Ishikawa (cell line): ENCODE results near the gene PARK7.

Experiments used
- CEBPB ChIP-seq: IDR thresholded peaks from 2 replicates; pipeline ENCODE4 v1.6.1; 2012
- EP300 ChIP-seq: IDR thresholded peaks from 2 replicates; pipeline ENCODE4 v1.6.1; 2012; ENCODE audit warnings: borderline replicate concordance
- RAD21 ChIP-seq: IDR thresholded peaks from 2 replicates; pipeline ENCODE4 v1.6.1; 2012; ENCODE audit warnings: low read depth
- TAF1 ChIP-seq: IDR thresholded peaks from 2 replicates; pipeline ENCODE4 v1.6.1; 2012; ENCODE audit warnings: low read depth, mild to moderate bottlenecking
- TCF12 ChIP-seq: IDR thresholded peaks from 2 replicates; pipeline ENCODE4 v1.6.1; 2012; ENCODE audit warnings: low read depth
- TEAD4 ChIP-seq: IDR thresholded peaks from 2 replicates; pipeline ENCODE4 v1.6.1; 2012
- YY1 ChIP-seq: IDR thresholded peaks from 2 replicates; pipeline ENCODE4 v1.6.1; 2012; ENCODE audit warnings: low read depth
- TF ChIP-seq, protein P1 (sequence below): IDR thresholded peaks from 2 replicates; pipeline ENCODE4 v1.6.1; 2012; ENCODE audit warnings: low read depth, mild to moderate bottlenecking

GRCh38 chr1:7962014-7962335 is 464 bp downstream of the PARK7 start:
- TF ChIP-seq CEBPB (no peak), EP300 (no peak), TEAD4 (no peak), TCF12 (no peak), TAF1 (no peak), RAD21 (no peak), YY1 (no peak)
- TF ChIP-seq, protein P1, sequence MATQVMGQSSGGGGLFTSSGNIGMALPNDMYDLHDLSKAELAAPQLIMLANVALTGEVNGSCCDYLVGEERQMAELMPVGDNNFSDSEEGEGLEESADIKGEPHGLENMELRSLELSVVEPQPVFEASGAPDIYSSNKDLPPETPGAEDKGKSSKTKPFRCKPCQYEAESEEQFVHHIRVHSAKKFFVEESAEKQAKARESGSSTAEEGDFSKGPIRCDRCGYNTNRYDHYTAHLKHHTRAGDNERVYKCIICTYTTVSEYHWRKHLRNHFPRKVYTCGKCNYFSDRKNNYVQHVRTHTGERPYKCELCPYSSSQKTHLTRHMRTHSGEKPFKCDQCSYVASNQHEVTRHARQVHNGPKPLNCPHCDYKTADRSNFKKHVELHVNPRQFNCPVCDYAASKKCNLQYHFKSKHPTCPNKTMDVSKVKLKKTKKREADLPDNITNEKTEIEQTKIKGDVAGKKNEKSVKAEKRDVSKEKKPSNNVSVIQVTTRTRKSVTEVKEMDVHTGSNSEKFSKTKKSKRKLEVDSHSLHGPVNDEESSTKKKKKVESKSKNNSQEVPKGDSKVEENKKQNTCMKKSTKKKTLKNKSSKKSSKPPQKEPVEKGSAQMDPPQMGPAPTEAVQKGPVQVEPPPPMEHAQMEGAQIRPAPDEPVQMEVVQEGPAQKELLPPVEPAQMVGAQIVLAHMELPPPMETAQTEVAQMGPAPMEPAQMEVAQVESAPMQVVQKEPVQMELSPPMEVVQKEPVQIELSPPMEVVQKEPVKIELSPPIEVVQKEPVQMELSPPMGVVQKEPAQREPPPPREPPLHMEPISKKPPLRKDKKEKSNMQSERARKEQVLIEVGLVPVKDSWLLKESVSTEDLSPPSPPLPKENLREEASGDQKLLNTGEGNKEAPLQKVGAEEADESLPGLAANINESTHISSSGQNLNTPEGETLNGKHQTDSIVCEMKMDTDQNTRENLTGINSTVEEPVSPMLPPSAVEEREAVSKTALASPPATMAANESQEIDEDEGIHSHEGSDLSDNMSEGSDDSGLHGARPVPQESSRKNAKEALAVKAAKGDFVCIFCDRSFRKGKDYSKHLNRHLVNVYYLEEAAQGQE: no peak
